GM23338 (cell line): Measurements from ENCODE around the gene IFI6. TPM values are rescaled to one million over a fixed set of nuclear protein-coding genes. Genes with fewer than 3 reads are reported as not detected.

ENCODE experiments used
- ATAC-seq: fragments of 200-7000 bp; cut with Tn5 transposase; 3 replicates; pipeline ENCODE4 v1.9.1; 2020
- DNase-seq: peaks from one replicate; pipeline ENCODE4 v3.0.0-alpha.2; 2015; ENCODE audit warnings: low spot score
- H2AFZ ChIP-seq: fragments of 200-600 bp; sonication (generic); 2 replicates; pipeline ENCODE4 v1.8.0; 2016; ENCODE audit warnings: antibody characterized with exemption, mild to moderate bottlenecking, moderate library complexity
- H3F3A ChIP-seq: fragments of 200-600 bp; sonication (generic); replicated peaks from 2 replicates; pipeline ENCODE4 v1.8.0; 2017; ENCODE audit warnings: antibody characterized with exemption, mixed run types, low read depth
- H3K27ac ChIP-seq: fragments of 200-600 bp; sonication (generic); 2 replicates; pipeline ENCODE4 v1.6.1; 2016; ENCODE audit warnings: low read depth
- H3K27me3 ChIP-seq: fragments of 200-600 bp; sonication (generic); 2 replicates; pipeline ENCODE4 v1.8.0; 2016; ENCODE audit warnings: mild to moderate bottlenecking, mixed run types, moderate library complexity; ENCODE audit not compliant: insufficient read depth
- H3K36me3 ChIP-seq: fragments of 200-600 bp; sonication (generic); 2 replicates; pipeline ENCODE4 v1.8.0; 2016; ENCODE audit warnings: mild to moderate bottlenecking; ENCODE audit not compliant: insufficient read depth
- H3K4me1 ChIP-seq: fragments of 200-600 bp; sonication (generic); 2 replicates; pipeline ENCODE4 v1.8.0; 2016; ENCODE audit warnings: mild to moderate bottlenecking, moderate library complexity; ENCODE audit not compliant: insufficient read depth
- H3K4me2 ChIP-seq: fragments of 200-600 bp; sonication (generic); 2 replicates; pipeline ENCODE4 v1.7.1; 2017; ENCODE audit warnings: mixed run types
- H3K4me3 ChIP-seq: fragments of 200-600 bp; sonication (generic); 2 replicates; pipeline ENCODE4 v1.6.1; 2016; ENCODE audit warnings: mixed run types
- H3K79me2 ChIP-seq: fragments of 200-600 bp; sonication (generic); replicated peaks from 2 replicates; pipeline ENCODE4 v1.8.0; 2017; ENCODE audit warnings: mild to moderate bottlenecking; ENCODE audit not compliant: insufficient read depth
- H3K9me2 ChIP-seq: fragments of 200-600 bp; sonication (generic); 2 replicates; pipeline ENCODE4 v1.8.0; 2017; ENCODE audit not compliant: insufficient read depth
- H4K20me1 ChIP-seq: fragments of 200-600 bp; sonication (generic); replicated peaks from 2 replicates; pipeline ENCODE4 v1.8.0; 2017; ENCODE audit warnings: mild to moderate bottlenecking; ENCODE audit not compliant: insufficient read depth
- H3K27ac Mint-ChIP-seq: 2 replicates; pipeline ENCODE4 v1.8.0; 2020; ENCODE audit warnings: inconsistent platforms, mild to moderate bottlenecking, moderate library complexity, mixed read lengths
- H3K27me3 Mint-ChIP-seq: 3 replicates; pipeline ENCODE4 v1.8.0; 2022; ENCODE audit warnings: low read depth, mild to moderate bottlenecking, moderate library complexity, mixed read lengths, inconsistent platforms; ENCODE audit not compliant: insufficient read depth, poor library complexity
- H3K36me3 Mint-ChIP-seq: 3 replicates; pipeline ENCODE4 v1.8.0; 2021; ENCODE audit warnings: low read depth, mild to moderate bottlenecking, inconsistent platforms, moderate library complexity, mixed read lengths
- H3K4me1 Mint-ChIP-seq: 3 replicates; pipeline ENCODE4 v1.8.0; 2020; ENCODE audit warnings: mild to moderate bottlenecking, inconsistent platforms, mixed read lengths
- H3K4me3 Mint-ChIP-seq: 3 replicates; pipeline ENCODE4 v1.8.0; 2021; ENCODE audit warnings: moderate library complexity, mild to moderate bottlenecking, inconsistent platforms, mixed read lengths
- H3K9me3 Mint-ChIP-seq: 3 replicates; pipeline ENCODE4 v1.8.0; 2020; ENCODE audit warnings: moderate library complexity, mild to moderate bottlenecking, inconsistent platforms, mixed read lengths
- EZH2phosphoT487 ChIP-seq: fragments of 200-600 bp; sonication (generic); IDR thresholded peaks from one replicate; pipeline ENCODE4 v1.8.1; 2018; ENCODE audit warnings: antibody characterized with exemption; ENCODE audit not compliant: unreplicated experiment
- JUNB ChIP-seq: IDR thresholded peaks from one replicate; pipeline ENCODE4 v1.6.1; 2016; ENCODE audit warnings: antibody characterized with exemption; ENCODE audit not compliant: unreplicated experiment
- NANOG ChIP-seq: IDR thresholded peaks from 2 replicates; pipeline ENCODE4 v1.6.1; 2016; ENCODE audit warnings: antibody characterized with exemption, borderline replicate concordance
- POLR2AphosphoS5 ChIP-seq: IDR thresholded peaks from 2 replicates; pipeline ENCODE4 v1.6.1; 2016; ENCODE audit warnings: antibody characterized with exemption, low read depth
- STAT1 ChIP-seq: IDR thresholded peaks from one replicate; pipeline ENCODE4 v1.6.1; 2016; ENCODE audit warnings: antibody characterized with exemption; ENCODE audit not compliant: unreplicated experiment
- ZNF331 ChIP-seq: fragments of 250-450 bp; sonication (Bioruptor Pico); IDR thresholded peaks from 2 replicates; pipeline ENCODE4 v1.5.0; 2020; ENCODE audit warnings: low read depth, mild to moderate bottlenecking, moderate library complexity
- polyA plus RNA-seq: library from polyadenylated mRNA; unstranded; fragments of >200 nt; fragmentation: Nextera tagmentation; extraction: Ambion mirVana; gene quantifications from 2 replicates; pipeline ENCODE4 v1.2.1, GENCODE V29; 2016
- total RNA-seq: library from RNA; depleted of rRNA; stranded (reverse); fragments of >200 nt; shearing (Covaris generic); gene quantifications from 2 replicates; pipeline ENCODE4 v1.2.3, GENCODE V29; 2014
- TF ChIP-seq, protein P1 (sequence below): IDR thresholded peaks from one replicate; pipeline ENCODE4 v1.6.1; 2018; ENCODE audit warnings: antibody characterized with exemption; ENCODE audit not compliant: unreplicated experiment
- TF ChIP-seq, protein P2 (sequence below): IDR thresholded peaks from 2 replicates; pipeline ENCODE4 v1.6.1; 2016; ENCODE audit warnings: antibody characterized with exemption
- TF ChIP-seq, protein P3 (sequence below), 2 experiments: fragments of 200-600 bp in 1 of 2; sonication (generic) in 1 of 2; conservative IDR thresholded peaks; 2 replicates each; pipeline versions ENCODE4 v1.5.1 to v1.6.1; 2016 to 2017; ENCODE audit warnings: antibody characterized with exemption in 2 of 2, low read depth in 2 of 2, mild to moderate bottlenecking in 2 of 2, moderate library complexity in 1 of 2
- TF ChIP-seq, protein P4 (sequence below): fragments of 250-450 bp; sonication (Bioruptor Pico); IDR thresholded peaks from 2 replicates; pipeline ENCODE4 v1.5.0; 2020; ENCODE audit warnings: mild to moderate bottlenecking, moderate library complexity

The IFI6 gene
- total and polyA plus RNA-seq, 2 experiments from 2014 or later: 6.3 to 16.0 TPM

DNA sequence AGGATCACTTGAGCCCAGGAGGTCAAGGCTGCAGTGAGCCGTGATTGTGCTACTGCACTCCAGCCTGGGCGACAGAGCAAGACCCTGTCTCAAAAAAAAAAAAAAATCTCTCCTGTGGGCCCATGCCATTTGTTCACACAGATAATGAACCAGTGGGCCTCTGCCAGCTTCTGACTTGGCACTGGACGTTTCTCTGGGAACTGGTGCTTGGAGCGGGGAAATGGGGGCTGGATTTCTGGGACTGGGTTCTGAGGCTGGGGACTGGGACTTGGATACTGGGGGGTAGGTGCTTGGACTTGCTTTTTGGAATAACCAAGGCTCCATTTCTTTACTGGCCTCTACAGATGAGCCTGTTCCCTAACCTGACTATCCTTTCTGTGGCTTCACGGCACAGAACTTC lies 9.7 kb downstream of the IFI6 start (continued):
- TF ChIP-seq, protein P1, sequence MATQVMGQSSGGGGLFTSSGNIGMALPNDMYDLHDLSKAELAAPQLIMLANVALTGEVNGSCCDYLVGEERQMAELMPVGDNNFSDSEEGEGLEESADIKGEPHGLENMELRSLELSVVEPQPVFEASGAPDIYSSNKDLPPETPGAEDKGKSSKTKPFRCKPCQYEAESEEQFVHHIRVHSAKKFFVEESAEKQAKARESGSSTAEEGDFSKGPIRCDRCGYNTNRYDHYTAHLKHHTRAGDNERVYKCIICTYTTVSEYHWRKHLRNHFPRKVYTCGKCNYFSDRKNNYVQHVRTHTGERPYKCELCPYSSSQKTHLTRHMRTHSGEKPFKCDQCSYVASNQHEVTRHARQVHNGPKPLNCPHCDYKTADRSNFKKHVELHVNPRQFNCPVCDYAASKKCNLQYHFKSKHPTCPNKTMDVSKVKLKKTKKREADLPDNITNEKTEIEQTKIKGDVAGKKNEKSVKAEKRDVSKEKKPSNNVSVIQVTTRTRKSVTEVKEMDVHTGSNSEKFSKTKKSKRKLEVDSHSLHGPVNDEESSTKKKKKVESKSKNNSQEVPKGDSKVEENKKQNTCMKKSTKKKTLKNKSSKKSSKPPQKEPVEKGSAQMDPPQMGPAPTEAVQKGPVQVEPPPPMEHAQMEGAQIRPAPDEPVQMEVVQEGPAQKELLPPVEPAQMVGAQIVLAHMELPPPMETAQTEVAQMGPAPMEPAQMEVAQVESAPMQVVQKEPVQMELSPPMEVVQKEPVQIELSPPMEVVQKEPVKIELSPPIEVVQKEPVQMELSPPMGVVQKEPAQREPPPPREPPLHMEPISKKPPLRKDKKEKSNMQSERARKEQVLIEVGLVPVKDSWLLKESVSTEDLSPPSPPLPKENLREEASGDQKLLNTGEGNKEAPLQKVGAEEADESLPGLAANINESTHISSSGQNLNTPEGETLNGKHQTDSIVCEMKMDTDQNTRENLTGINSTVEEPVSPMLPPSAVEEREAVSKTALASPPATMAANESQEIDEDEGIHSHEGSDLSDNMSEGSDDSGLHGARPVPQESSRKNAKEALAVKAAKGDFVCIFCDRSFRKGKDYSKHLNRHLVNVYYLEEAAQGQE: no peak
- no peak for TF ChIP-seq JUNB
- no peak for TF ChIP-seq POLR2AphosphoS5
- no peak for TF ChIP-seq NANOG
- TF ChIP-seq STAT1: no peak
- TF ChIP-seq, protein P2, sequence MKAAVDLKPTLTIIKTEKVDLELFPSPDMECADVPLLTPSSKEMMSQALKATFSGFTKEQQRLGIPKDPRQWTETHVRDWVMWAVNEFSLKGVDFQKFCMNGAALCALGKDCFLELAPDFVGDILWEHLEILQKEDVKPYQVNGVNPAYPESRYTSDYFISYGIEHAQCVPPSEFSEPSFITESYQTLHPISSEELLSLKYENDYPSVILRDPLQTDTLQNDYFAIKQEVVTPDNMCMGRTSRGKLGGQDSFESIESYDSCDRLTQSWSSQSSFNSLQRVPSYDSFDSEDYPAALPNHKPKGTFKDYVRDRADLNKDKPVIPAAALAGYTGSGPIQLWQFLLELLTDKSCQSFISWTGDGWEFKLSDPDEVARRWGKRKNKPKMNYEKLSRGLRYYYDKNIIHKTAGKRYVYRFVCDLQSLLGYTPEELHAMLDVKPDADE: no peak

DNA sequence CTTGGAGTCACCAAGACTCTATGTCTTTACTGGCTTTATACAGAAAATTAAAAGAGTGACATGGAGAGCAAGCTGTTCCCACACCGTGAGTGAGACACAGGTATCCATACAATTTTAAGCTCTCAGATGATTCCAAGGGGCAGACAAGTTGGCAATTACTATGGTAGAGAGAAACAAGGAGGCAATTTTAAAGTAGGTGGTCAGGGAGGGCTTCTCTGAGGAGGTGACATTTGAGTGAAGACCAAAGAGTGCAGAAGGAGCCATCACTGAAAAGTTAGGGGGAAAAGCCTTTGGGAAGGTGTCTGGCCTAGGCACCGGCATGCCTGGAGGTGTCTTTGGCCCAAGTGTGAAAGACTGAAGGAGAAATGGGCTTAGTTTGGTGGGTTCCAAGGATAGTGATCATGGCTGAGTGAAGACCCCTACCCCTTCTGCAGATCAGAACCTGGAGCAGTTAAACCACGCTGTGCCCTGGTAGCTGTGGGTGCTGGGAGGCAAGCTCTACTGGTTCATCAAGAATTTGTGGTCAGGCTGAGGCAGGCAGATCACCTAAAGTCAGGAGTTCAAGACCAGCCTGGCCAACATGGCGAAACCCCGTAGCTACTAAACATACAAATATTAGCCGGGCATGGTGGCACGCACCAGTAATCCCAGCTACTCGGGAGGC lies 10.4 kb downstream of the IFI6 start:
- H3K27me3 ChIP-seq: peaks cover 8% of the 10 kb centered on the region; the same call in 1 of the 2 replicates
- ATAC-seq (no peak), DNase-seq (no peak)
- H3K4me1 ChIP-seq: peaks cover 17% of the 10 kb centered on the region
- no peaks in the 10 kb centered on the region for H3K79me2 ChIP-seq
- 0 out of 2 replicates have a peak, but pooled peaks cover 18% of the 10 kb centered on the region for H3F3A ChIP-seq
- no peaks in the 10 kb centered on the region for H4K20me1 ChIP-seq
- Mint-ChIP-seq H3K27me3 (peaks cover 16% of the 10 kb centered on the region), H3K36me3 (no peaks in the 10 kb centered on the region; the same call in 2 of the 3 replicates), H3K9me3 (no peaks in the 10 kb centered on the region), H3K27ac (no peak overlapping the region), H3K4me1 (peaks cover 32% of the 10 kb centered on the region), H3K4me3 (no peak overlapping the region)
- no peak overlapping the region for H3K4me3 ChIP-seq
- H3K27ac ChIP-seq: no peak overlapping the region
- H2AFZ ChIP-seq: no peak overlapping the region
- no peak overlapping the region for H3K4me2 ChIP-seq
- no peaks in the 10 kb centered on the region for H3K9me2 ChIP-seq
- H3K36me3 ChIP-seq: no peaks in the 10 kb centered on the region
- TF ChIP-seq NANOG (no peak), ZNF331 (no peak), POLR2AphosphoS5 (no peak), EZH2phosphoT487 (no peak)
- TF ChIP-seq, protein P2: no peak
- TF ChIP-seq, protein P3, sequence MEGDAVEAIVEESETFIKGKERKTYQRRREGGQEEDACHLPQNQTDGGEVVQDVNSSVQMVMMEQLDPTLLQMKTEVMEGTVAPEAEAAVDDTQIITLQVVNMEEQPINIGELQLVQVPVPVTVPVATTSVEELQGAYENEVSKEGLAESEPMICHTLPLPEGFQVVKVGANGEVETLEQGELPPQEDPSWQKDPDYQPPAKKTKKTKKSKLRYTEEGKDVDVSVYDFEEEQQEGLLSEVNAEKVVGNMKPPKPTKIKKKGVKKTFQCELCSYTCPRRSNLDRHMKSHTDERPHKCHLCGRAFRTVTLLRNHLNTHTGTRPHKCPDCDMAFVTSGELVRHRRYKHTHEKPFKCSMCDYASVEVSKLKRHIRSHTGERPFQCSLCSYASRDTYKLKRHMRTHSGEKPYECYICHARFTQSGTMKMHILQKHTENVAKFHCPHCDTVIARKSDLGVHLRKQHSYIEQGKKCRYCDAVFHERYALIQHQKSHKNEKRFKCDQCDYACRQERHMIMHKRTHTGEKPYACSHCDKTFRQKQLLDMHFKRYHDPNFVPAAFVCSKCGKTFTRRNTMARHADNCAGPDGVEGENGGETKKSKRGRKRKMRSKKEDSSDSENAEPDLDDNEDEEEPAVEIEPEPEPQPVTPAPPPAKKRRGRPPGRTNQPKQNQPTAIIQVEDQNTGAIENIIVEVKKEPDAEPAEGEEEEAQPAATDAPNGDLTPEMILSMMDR (conservative IDR thresholded peaks at IDR 0.05; ENCODE audit: low read depth in 2 of 2): no peak
- TF ChIP-seq, protein P4, sequence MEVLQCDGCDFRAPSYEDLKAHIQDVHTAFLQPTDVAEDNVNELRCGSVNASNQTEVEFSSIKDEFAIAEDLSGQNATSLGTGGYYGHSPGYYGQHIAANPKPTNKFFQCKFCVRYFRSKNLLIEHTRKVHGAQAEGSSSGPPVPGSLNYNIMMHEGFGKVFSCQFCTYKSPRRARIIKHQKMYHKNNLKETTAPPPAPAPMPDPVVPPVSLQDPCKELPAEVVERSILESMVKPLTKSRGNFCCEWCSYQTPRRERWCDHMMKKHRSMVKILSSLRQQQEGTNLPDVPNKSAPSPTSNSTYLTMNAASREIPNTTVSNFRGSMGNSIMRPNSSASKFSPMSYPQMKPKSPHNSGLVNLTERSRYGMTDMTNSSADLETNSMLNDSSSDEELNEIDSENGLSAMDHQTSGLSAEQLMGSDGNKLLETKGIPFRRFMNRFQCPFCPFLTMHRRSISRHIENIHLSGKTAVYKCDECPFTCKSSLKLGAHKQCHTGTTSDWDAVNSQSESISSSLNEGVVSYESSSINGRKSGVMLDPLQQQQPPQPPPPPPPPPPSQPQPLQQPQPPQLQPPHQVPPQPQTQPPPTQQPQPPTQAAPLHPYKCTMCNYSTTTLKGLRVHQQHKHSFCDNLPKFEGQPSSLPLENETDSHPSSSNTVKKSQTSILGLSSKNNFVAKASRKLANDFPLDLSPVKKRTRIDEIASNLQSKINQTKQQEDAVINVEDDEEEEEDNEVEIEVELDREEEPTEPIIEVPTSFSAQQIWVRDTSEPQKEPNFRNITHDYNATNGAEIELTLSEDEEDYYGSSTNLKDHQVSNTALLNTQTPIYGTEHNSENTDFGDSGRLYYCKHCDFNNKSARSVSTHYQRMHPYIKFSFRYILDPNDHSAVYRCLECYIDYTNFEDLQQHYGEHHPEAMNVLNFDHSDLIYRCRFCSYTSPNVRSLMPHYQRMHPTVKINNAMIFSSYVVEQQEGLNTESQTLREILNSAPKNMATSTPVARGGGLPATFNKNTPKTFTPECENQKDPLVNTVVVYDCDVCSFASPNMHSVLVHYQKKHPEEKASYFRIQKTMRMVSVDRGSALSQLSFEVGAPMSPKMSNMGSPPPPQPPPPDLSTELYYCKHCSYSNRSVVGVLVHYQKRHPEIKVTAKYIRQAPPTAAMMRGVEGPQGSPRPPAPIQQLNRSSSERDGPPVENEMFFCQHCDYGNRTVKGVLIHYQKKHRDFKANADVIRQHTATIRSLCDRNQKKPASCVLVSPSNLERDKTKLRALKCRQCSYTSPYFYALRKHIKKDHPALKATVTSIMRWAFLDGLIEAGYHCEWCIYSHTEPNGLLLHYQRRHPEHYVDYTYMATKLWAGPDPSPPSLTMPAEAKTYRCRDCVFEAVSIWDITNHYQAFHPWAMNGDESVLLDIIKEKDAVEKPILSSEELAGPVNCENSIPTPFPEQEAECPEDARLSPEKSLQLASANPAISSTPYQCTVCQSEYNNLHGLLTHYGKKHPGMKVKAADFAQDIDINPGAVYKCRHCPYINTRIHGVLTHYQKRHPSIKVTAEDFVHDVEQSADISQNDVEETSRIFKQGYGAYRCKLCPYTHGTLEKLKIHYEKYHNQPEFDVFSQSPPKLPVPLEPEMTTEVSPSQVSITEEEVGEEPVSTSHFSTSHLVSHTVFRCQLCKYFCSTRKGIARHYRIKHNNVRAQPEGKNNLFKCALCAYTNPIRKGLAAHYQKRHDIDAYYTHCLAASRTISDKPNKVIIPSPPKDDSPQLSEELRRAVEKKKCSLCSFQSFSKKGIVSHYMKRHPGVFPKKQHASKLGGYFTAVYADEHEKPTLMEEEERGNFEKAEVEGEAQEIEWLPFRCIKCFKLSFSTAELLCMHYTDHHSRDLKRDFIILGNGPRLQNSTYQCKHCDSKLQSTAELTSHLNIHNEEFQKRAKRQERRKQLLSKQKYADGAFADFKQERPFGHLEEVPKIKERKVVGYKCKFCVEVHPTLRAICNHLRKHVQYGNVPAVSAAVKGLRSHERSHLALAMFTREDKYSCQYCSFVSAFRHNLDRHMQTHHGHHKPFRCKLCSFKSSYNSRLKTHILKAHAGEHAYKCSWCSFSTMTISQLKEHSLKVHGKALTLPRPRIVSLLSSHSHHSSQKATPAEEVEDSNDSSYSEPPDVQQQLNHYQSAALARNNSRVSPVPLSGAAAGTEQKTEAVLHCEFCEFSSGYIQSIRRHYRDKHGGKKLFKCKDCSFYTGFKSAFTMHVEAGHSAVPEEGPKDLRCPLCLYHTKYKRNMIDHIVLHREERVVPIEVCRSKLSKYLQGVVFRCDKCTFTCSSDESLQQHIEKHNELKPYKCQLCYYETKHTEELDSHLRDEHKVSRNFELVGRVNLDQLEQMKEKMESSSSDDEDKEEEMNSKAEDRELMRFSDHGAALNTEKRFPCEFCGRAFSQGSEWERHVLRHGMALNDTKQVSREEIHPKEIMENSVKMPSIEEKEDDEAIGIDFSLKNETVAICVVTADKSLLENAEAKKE (CRISPR knock-in tag): no peak
